ENCODE data around the gene LRRC8A.

Gene LRRC8A

GRCh38 chr9:128940271-128940921 lies 58.5 kb downstream of the LRRC8A start (continued):
- TF ChIP-seq ZNF26 (tag by site-specific recombination; IDR thresholded peaks at IDR 0.05) = no peak

GRCh38 chr9:128940946-128941755 lies 59.2 kb downstream of the LRRC8A start:
- no peaks in the 10 kb centered on the region for H3K4me1 ChIP-seq (ENCODE audit: control insufficient read depth, insufficient read depth, low read length)
- no peak overlapping the region for H3K27ac ChIP-seq (ENCODE audit: extremely low read depth, low read depth, low read length)
- CTCF ChIA-PET = interaction anchor here (9.1 kb wide), 1 partner anchor 12 kb away, joined by 48 read pairs; no protein-coding TSS in a partner anchor
- H3K9me3 ChIP-seq (ENCODE audit: control insufficient read depth, insufficient read depth, low read depth, low read length) = no peaks in the 10 kb centered on the region
- H3K36me3 ChIP-seq (ENCODE audit: control insufficient read depth in 2 of 2, insufficient read depth in 1 of 2, low read length in 2 of 2) = peaks cover 0 to 11% of the 10 kb centered on the region in 2 experiments; a peak in 1 of 3 replicates
- H3K4me3 ChIP-seq (ENCODE audit: low read depth, low read length) = no peak overlapping the region
- POLR2A ChIA-PET = no interaction called here
- no peak for TF ChIP-seq ZNF175 (tag by site-specific recombination; IDR thresholded peaks at IDR 0.05)
- no peak for TF ChIP-seq ZBTB7A (tag by site-specific recombination; IDR thresholded peaks at IDR 0.05; ENCODE audit: low read depth)
- no peak for TF ChIP-seq ZNF658 (tag by site-specific recombination; IDR thresholded peaks at IDR 0.05)
- no peak for TF ChIP-seq ZNF24 (tag by site-specific recombination; IDR thresholded peaks at IDR 0.05)
- no peak for TF ChIP-seq ZEB2 (tag by site-specific recombination; IDR thresholded peaks at IDR 0.05)
- TF ChIP-seq SCRT2 (tag by site-specific recombination; IDR thresholded peaks at IDR 0.05) = no peak
- TF ChIP-seq ZBTB48 (tag by site-specific recombination; IDR thresholded peaks at IDR 0.05) = no peak
- TF ChIP-seq ZNF354C (tag by site-specific recombination; IDR thresholded peaks at IDR 0.05; ENCODE audit: borderline replicate concordance, low read depth) = no peak
- no peak for TF ChIP-seq ZNF449 (tag by site-specific recombination; IDR thresholded peaks at IDR 0.05)
- no peak for TF ChIP-seq ZNF629 (tag by site-specific recombination; IDR thresholded peaks at IDR 0.05)

- H3K27ac ChIP-seq (ENCODE audit: extremely low read depth, low read depth, low read length) = no peak overlapping the region
- ChIA-PET CTCF (interaction anchor here (0.6 to 9.1 kb wide), 4 partner anchors 15 to 451 kb away, joined by 3 to 48 read pairs (median 5); no protein-coding TSS in a partner anchor), POLR2A (interaction anchor here (0.6 to 1.5 kb wide), 3 partner anchors 15 to 138 kb away, joined by 3 to 10 read pairs (median 3); no protein-coding TSS in a partner anchor)
- H3K36me3 ChIP-seq (ENCODE audit: control insufficient read depth in 2 of 2, insufficient read depth in 1 of 2, low read length in 2 of 2) = peaks cover 0 to 12% of the 10 kb centered on the region in 2 experiments; a peak in 1 of 3 replicates
- H3K4me3 ChIP-seq (ENCODE audit: low read depth, low read length) = no peak overlapping the region
- H3K9me3 ChIP-seq (ENCODE audit: control insufficient read depth, insufficient read depth, low read depth, low read length) = no peaks in the 10 kb centered on the region
- no peaks in the 10 kb centered on the region for H3K4me1 ChIP-seq (ENCODE audit: control insufficient read depth, insufficient read depth, low read length)
- TF ChIP-seq ZNF623 (tag by site-specific recombination; IDR thresholded peaks at IDR 0.05) (no peak), KLF8 (tag by site-specific recombination; IDR thresholded peaks at IDR 0.05) (no peak), ZNF510 (tag by site-specific recombination; IDR thresholded peaks at IDR 0.05; ENCODE audit: insufficient replicate concordance) (no peak), KLF9 (tag by site-specific recombination; IDR thresholded peaks at IDR 0.05; ENCODE audit: low read depth) (no peak), ZNF335 (tag by site-specific recombination; conservative IDR thresholded peaks at IDR 0.05) (no peak), ZBTB6 (tag by site-specific recombination; IDR thresholded peaks at IDR 0.05) (no peak), ZNF341 (tag by site-specific recombination; IDR thresholded peaks at IDR 0.05; ENCODE audit: low read depth) (no peak), ZNF2 (tag by site-specific recombination; IDR thresholded peaks at IDR 0.05) (no peak), ZNF18 (tag by site-specific recombination; IDR thresholded peaks at IDR 0.05) (no peak), ZNF155 (tag by site-specific recombination; IDR thresholded peaks at IDR 0.05) (no peak), PRDM6 (tag by site-specific recombination; IDR thresholded peaks at IDR 0.05) (no peak), MEIS1 (CRISPR knock-in tag; IDR thresholded peaks at IDR 0.05; ENCODE audit: borderline replicate concordance) (no peak)
Observed at GRCh38 chr9:128943832-128944620, 62.1 kb downstream of the LRRC8A start.

All from HEK293 (cell line).